AG10803 (cell line): Measurements from ENCODE around the gene NCAPD2.

Experiments
- DNase-seq: peaks from one replicate; pipeline ENCODE4 v3.0.0; 2010; ENCODE audit warnings: low read depth
- H3K4me3 ChIP-seq: 2 replicates; pipeline ENCODE4 v1.5.1; 2011; ENCODE audit warnings: mild to moderate bottlenecking, low read length, control low read depth
- CTCF ChIP-seq: conservative IDR thresholded peaks from 2 replicates; pipeline ENCODE4 v1.5.1; 2011; ENCODE audit warnings: mild to moderate bottlenecking, low read length, control low read depth, inconsistent platforms

NCAPD2 gene

GRCh38 chr12:6535960-6536847 is 42.3 kb downstream of the NCAPD2 start:
- peak overlapping the region; percentile 94 for H3K4me3 ChIP-seq
- no peak for DNase-seq
- TF ChIP-seq CTCF, result no peak

GRCh38 chr12:6536894-6537579 is 43.1 kb downstream of the NCAPD2 start:
- H3K4me3 ChIP-seq, result peak overlapping the region; percentile 94
- no peak for DNase-seq
- no peak for TF ChIP-seq CTCF

GRCh38 chr12:6537580-6538419 is 43.9 kb downstream of the NCAPD2 start:
- peak overlapping the region; percentile 94 for H3K4me3 ChIP-seq
- peak; percentile 84 for DNase-seq
- peak; percentile 71 for TF ChIP-seq CTCF

GRCh38 chr12:6538420-6539313 is 44.8 kb downstream of the NCAPD2 start:
- H3K4me3 ChIP-seq, result no peak overlapping the region
- peak; percentile 57 for DNase-seq
- no peak for TF ChIP-seq CTCF

- no peak overlapping the region for H3K4me3 ChIP-seq
- TF ChIP-seq CTCF, result no peak
- DNase-seq, result no peak
These were observed 45.4 kb downstream of the NCAPD2 start for GRCh38 chr12:6539314-6539682.

- H3K4me3 ChIP-seq, result no peak overlapping the region; the same call in 1 of the 2 replicates
- TF ChIP-seq CTCF, result no peak
- DNase-seq, result no peak
These were observed 45.8 kb downstream of the NCAPD2 start for GRCh38 chr12:6539707-6540134.
